D721Med (cell line): ENCODE measurements around the gene NOL4.

ENCODE experiments used
- DNase-seq: peaks from one replicate; pipeline ENCODE4 v3.0.0; 2011; ENCODE audit warnings: low spot score; ENCODE audit not compliant: insufficient read length
- FAIRE-seq: peaks from 2 replicates; lab custom pipeline; 2011; peaks lifted over from hg19 to GRCh38; lab: Jason Lieb, UNC
- TF ChIP-seq, protein P1 (sequence below): IDR thresholded peaks from 2 replicates; pipeline ENCODE4 v1.5.1; 2012; ENCODE audit warnings: mild to moderate bottlenecking, control low read depth; ENCODE audit not compliant: insufficient read depth; ENCODE audit errors: missing control alignments

The NOL4 gene

DNA sequence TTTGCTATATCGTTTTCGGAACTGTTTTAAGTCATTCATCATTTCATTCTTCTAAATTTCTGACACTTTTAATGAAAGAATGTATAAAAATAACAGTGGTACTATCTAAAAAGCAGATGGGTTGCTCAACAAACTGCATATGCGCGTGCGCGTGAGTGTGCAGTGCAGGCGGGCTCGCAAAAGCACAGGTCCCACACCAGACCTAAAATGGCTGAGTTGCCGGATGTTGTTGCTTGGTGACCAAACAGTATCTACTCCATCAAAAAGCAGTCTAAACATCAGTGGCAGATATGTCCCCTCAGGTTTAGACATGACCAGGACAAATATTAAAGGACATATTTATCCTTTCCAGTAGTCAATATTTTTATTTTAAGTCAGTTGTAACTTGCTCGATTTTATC is 5.1 kb downstream of the NOL4 start:
- TF ChIP-seq, protein P1, sequence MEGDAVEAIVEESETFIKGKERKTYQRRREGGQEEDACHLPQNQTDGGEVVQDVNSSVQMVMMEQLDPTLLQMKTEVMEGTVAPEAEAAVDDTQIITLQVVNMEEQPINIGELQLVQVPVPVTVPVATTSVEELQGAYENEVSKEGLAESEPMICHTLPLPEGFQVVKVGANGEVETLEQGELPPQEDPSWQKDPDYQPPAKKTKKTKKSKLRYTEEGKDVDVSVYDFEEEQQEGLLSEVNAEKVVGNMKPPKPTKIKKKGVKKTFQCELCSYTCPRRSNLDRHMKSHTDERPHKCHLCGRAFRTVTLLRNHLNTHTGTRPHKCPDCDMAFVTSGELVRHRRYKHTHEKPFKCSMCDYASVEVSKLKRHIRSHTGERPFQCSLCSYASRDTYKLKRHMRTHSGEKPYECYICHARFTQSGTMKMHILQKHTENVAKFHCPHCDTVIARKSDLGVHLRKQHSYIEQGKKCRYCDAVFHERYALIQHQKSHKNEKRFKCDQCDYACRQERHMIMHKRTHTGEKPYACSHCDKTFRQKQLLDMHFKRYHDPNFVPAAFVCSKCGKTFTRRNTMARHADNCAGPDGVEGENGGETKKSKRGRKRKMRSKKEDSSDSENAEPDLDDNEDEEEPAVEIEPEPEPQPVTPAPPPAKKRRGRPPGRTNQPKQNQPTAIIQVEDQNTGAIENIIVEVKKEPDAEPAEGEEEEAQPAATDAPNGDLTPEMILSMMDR = no peak
- DNase-seq = no peak
- FAIRE-seq = peak; percentile 93

DNA sequence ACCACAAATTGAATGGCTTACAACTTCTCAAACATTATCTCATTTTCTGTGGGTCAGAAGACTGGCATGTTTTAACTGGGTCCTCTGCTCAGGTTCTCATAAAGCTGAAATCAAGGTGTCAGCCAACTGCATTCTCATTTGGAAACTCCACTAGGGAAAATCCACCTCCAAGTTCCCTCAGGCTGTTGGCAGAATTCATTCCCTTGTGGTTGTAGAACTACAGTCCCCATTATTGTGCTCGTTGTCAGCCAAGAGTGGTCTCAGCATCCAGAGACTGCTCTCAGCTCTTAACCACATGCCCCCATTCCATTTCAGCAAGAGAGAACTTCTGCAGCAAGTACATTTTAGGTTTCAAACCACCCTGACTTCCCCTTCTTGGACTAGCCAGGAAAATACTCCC is 12.2 kb downstream of the NOL4 start:
- FAIRE-seq (no peak), DNase-seq (no peak)
- TF ChIP-seq, protein P1 = no peak

DNA sequence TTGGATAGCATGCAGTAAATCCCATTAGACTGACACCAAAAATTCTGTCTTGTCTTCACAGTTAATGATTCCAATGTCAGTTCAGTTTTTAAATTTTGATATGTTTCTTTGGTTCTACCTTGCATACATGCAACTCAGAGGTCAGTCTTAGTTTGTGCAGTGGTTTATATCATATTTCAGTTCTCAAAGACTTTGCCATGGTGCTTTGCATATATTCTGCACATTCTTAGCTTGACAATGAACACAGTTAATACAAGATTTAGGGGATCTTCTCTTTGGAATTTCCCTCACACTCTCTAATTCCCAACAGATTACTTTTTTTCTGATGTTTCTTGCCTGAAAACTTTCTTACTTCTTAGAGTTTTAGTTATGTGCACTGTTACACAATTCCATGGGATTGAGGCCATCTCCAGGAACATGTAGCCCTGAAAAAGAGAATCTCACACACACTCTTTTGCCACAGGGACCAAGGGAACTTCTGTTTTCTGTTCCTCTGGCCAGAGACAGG is 17.3 kb downstream of the NOL4 start:
- FAIRE-seq = no peak
- no peak for DNase-seq
- TF ChIP-seq, protein P1 = no peak

DNA sequence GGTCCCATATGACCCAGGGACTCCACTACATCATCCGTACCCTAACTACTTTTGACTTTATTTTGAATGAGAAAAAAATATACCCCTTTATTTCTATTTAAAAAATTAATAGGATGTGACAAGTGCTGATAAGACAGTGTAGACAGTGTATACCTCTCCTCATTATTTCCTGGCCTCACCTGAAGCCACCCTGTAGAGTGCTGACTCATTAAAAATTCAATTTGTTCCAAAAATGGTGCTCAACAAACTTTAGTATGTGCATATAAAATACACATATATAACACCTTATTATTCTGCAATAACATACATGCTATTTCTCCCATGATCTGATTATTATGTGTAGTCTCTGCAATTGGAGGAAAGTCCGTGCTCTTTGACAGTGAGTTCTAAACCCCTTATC is 20.8 kb downstream of the NOL4 start:
- DNase-seq (no peak), FAIRE-seq (peak; percentile 95)
- TF ChIP-seq, protein P1 = no peak

DNA sequence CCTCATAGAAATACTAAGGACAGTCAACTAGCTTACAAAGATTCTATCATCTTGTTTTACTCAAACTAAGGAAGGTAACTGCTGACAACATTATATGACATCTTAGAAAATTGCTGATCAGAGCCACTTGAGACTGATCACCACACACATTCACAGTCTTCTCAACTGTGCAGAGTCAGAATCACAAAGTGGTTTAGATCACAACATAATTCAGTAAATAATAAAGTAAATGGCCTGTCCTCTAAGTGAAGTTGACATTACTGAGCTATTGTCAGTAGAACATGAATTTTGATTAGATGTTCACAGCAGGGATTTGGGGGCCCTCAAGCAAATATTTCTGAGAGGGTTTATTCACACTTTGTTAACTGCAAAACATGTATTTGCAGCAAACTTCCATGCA is 28.5 kb downstream of the NOL4 start:
- TF ChIP-seq, protein P1 = no peak
- FAIRE-seq (peak; percentile 98), DNase-seq (no peak)

DNA sequence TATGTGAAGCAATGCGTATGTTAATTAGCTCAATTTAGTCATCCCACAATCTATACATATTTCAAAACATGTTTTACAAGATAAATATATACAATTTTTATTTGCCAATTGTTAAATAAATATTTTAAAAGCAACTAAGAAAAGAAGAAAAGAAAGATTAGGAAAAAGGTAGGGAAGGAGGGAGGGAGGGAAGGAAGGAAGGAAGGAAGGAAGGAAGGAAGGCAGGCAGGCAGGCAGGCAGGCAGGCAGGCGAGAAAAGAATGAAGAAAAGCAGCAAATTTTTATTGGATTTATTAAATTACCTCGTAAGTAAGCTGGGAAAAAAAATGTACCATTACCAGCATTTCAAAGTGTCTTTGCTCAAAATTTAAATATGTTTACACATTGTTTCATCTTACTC is 30.5 kb downstream of the NOL4 start:
- DNase-seq (no peak), FAIRE-seq (peak; percentile 35)
- TF ChIP-seq, protein P1 = no peak

DNA sequence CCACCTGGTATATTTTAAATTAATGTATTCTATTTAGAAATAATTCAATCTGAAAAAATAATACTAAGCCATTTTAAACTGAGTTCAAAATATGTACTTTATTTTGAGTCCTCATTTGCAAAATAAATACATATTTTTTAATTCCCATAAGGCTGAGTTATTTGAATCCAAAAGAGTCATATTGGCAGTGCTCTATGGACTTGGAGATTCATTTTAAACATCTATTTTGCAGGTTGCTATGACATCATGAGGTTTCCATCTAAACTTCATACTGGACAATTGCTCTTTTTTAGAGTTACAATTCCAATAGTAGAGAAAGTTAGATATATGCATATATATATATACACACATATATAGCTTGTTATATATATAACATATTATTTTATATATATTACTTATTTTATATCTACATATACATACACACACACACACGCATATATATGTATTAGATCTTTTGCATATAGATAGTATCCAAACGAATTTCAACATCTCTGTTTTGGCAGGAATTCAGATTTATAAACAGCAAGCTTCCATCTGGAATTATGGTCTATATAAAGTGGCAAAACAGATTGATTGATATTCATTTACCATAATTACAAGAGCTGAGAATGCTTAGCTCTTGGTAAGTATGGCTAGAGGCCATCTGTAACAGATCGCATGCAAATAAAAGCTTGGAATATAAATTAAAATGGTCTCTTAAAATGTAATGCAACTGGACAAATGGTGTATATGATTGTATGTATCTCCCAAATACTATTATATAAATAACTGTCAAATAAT is 34.9 kb downstream of the NOL4 start:
- TF ChIP-seq, protein P1 = no peak
- no peak for DNase-seq
- peak; percentile 48 for FAIRE-seq
